GM18870 (cell line): ENCODE data around the gene PTEN.
"Not testable (repeated sequence)": the region's sequence is repeated elsewhere in the genome, so short reads cannot be mapped to it uniquely, and the experiment has no call there.

ENCODE experiments used
- ATAC-seq: cut with Tn5 transposase; IDR thresholded peaks from one replicate; pipeline ENCODE4 v1.9.1; 2021; ENCODE audit warnings: moderate library complexity; ENCODE audit not compliant: unreplicated experiment

Gene PTEN

DNA sequence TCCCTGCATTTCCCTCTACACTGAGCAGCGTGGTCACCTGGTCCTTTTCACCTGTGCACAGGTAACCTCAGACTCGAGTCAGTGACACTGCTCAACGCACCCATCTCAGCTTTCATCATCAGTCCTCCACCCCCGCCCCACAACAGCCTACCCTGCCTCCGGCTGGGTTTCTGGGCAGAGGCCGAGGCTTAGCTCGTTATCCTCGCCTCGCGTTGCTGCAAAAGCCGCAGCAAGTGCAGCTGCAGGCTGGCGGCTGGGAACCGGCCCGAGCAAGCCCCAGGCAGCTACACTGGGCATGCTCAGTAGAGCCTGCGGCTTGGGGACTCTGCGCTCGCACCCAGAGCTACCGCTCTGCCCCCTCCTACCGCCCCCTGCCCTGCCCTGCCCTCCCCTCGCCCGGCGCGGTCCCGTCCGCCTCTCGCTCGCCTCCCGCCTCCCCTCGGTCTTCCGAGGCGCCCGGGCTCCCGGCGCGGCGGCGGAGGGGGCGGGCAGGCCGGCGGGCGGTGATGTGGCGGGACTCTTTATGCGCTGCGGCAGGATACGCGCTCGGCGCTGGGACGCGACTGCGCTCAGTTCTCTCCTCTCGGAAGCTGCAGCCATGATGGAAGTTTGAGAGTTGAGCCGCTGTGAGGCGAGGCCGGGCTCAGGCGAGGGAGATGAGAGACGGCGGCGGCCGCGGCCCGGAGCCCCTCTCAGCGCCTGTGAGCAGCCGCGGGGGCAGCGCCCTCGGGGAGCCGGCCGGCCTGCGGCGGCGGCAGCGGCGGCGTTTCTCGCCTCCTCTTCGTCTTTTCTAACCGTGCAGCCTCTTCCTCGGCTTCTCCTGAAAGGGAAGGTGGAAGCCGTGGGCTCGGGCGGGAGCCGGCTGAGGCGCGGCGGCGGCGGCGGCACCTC lies at the start of gene PTEN, which contains the start of gene KLLN:
TSS of gene PTEN (plus strand) at position 573 of the 891 bp plus-strand sequence. CDS start 845 bp downstream, outside the sequence.
TSS of gene KLLN (minus strand) at position 481 of the 891 bp plus-strand sequence. CDS start 1,046 bp downstream, outside the sequence.
- ATAC-seq, result peak; percentile 20

DNA sequence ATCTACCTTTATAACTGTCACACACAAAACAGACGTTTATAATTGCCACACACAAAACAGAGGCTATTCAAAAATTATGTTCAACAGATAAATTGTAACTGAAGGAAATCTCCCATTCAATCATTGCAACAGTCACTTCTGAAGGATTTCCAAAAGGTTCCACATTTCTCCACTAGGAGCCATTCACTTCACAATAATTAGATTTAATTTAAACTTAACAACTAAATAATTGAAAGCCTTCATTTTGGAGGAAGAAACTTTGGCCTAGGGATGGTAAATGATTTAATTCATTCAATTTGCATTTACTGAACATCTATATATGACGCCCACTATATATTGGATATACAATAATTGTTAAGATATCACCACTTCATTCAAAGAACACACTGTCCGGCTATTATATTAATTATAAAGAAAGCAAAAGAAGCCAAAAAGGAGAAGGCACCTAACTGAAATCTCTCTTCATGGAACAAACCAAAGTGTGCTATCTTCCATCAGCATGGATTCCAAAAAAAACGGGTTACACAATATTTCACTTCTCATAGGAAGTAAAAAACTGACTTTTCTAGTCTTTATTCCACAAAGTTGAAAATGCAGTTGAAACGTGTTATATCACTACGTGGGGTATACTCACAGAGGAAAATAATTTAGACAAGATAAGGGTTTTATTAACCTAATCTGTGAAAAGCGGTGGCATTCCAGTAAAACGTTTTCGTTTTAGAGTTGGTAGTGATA lies 47.1 kb upstream of the PTEN start:
- ATAC-seq, result no peak

DNA sequence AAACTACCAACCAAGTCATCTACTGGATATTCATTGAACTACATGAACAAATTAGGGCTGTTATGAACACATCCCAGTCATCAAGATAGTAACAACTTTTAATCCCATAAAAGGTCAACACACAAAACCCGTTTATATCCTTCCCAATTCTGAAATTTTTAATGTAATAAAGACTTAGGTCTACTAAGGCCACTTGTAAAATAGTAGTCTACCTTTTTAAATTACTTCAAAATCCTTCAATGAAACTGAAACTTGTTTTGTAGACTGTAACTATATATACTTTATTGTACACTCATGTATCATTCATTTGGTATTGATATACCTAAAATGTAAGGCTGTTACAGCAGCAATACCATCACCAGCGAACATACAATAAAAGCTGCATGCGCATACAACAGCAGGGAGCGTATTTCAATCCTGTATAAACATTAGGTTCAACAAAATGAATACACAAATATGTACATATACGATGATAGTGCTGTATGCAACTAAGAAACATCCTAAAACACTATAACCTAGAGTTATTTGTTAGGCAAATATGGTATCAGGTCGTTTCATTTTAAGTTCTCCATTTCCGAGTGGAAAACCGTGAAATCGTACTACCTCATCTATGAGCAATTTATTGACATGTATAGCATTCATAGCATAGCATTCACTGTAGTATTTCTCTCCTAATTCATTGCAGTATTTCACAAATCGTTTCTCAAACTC lies 46.4 kb upstream of the PTEN start:
- ATAC-seq, result no peak

DNA sequence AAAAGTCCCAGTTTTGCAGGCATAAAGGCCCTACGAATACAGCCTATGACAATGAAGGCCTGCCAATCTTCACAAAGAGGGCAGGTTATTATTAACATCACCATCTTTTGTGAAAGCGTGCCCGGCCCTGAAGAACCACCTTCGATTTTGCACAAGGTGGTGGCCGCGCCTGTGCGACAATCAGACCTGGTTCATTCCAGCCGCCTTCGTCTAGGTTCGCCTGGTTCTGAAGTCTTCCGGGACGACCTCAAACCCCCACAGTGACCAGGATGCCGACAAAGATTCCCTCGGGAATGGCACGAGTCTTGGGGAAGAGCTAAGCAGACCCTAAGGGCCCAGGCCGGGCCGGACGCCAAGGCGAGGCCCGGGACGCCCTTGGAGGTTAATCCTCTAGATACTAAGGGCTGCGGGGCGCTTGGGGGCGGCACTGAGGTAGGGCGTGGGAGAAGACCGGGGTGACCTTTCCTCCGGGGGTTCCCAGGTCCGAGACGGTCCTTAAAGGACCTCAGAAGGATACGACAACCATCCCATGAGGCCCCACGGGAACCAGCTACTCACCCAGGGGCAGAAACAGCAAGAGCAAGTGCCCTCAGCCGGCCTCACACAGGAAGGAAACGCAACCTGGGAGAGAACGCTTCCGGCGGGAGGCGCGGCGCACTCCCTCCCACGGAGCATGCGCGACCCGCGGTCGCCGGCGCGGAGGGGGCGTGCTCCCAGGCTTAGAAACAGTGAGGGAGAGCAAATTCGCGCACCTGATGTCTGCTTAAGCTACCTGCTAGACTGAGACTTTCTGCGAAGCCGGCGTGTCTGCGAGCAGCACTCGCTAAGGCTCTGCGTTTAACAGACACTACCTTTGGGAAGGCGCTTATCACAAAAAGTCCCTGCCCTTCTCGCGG lies 45.6 kb upstream of the PTEN start, which contains the start of gene ATAD1:
TSS of gene ATAD1 (minus strand) at position 618 of the 896 bp plus-strand sequence. CDS start 3,627 bp downstream, outside the sequence.
- ATAC-seq, result peak; percentile 63

- peak; percentile 46 for ATAC-seq
Observed at GRCh38 chr10:87818505-87819288, 44.7 kb upstream of the PTEN start.

GRCh38 chr10:87819289-87819585 lies 44.2 kb upstream of the PTEN start:
- no peak for ATAC-seq

GRCh38 chr10:87826653-87827052 lies 36.8 kb upstream of the PTEN start:
- no peak for ATAC-seq

GRCh38 chr10:87827681-87828080 lies 35.7 kb upstream of the PTEN start:
- no peak for ATAC-seq

DNA sequence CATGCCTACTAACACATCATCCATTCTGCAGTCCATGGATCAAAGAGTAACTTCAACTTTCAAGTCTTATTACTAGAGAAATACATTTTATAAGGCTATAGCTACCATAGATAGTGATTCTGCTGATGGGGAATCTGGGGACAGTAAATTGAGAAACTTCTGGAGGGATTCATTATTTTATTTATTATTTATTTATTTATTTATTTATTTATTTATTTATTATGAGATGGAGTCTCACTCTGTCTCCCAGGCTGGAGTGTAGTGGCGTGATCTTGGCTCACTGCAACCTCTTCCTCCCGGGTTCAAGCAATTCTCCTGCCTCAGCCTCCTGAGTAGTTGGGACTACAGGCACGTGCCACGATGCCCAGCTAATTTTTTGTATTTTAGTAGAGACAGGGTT lies 34.4 kb upstream of the PTEN start:
- not testable (repeated sequence) for ATAC-seq

GRCh38 chr10:87829986-87830729 lies 33.3 kb upstream of the PTEN start:
- ATAC-seq, result no peak

DNA sequence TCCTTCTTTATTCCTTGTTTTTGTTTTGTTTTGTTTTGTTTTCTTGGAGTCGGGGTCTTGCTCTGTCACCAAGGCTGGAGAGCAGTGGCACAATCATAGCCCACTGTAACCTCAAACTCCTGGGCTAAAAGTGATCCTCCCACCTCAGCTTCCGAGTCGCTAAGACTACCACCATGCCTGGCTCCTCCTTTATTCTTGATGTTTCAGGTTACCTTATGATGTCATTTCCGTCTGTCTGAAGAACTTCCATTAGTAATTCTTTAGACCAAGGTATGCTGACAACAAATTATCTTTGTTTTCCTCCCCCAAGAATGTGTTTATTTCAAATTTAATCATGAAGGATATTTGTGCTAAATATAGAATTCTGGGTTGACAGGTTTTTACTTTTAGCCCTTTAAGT lies 27.3 kb upstream of the PTEN start:
- no peak for ATAC-seq

GRCh38 chr10:87837445-87837844 lies 26.0 kb upstream of the PTEN start:
- no peak for ATAC-seq

GRCh38 chr10:87838650-87839049 lies 24.8 kb upstream of the PTEN start:
- no peak for ATAC-seq

DNA sequence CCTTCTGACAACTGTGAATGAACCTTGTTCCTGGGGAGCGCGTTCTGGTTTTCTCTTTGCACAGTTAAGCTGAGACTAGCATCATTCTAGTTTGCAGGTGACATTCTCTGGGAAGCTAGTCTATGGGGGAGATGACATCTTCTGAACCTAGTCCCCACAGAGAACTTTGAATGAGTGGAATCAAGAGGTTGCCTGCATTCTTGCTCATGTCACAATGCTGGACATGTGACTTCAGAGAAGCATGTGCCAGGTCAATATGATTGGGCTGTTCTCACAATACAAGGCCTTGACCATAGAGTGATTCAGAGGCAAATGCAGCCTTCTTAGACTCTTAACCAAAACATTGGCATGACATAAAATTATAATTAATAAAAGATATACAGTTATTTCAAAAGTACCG lies 22.2 kb upstream of the PTEN start:
- no peak for ATAC-seq

GRCh38 chr10:87842220-87842641 lies 21.2 kb upstream of the PTEN start:
- no peak for ATAC-seq

GRCh38 chr10:87842776-87843497 lies 20.5 kb upstream of the PTEN start:
- no peak for ATAC-seq

GRCh38 chr10:87843714-87844113 lies 19.7 kb upstream of the PTEN start:
- no peak for ATAC-seq
